GM12878 (cell line): ENCODE measurements around the gene PHOSPHO1. TPM values are rescaled to one million over a fixed set of nuclear protein-coding genes. Genes with fewer than 3 reads are reported as not detected.
A peak's percentile ranks its signal among the peaks of the same experiment; 100 is the strongest.

Experiments used
- ASH2L ChIP-seq: fragments of 300-600, 200-600 bp; sonication (generic); IDR thresholded peaks from 2 replicates; pipeline ENCODE4 v1.6.1; 2017; ENCODE audit warnings: low read depth, mild to moderate bottlenecking, borderline replicate concordance
- BHLHE40 ChIP-seq, 2 experiments: fragments of 450-650 bp in 1 of 2; IDR thresholded peaks; 2 replicates each; pipeline ENCODE4 v1.6.1; 2011 to 2017; ENCODE audit warnings: low read depth in 2 of 2, borderline replicate concordance in 1 of 2, improper control_type of control experiment in 1 of 2, low read length in 1 of 2, mild to moderate bottlenecking in 1 of 2
- CBX3 ChIP-seq: fragments of 200-600 bp; sonication (generic); IDR thresholded peaks from 2 replicates; pipeline ENCODE4 v1.6.1; 2016; ENCODE audit warnings: low read depth, borderline replicate concordance
- CHD1 ChIP-seq: IDR thresholded peaks from 2 replicates; pipeline ENCODE4 v1.6.1; 2012; ENCODE audit warnings: low read depth, low read length, improper control_type of control experiment
- CHD2 ChIP-seq: IDR thresholded peaks from 2 replicates; pipeline ENCODE4 v1.6.1; 2011; ENCODE audit warnings: low read depth, low read length, improper control_type of control experiment, borderline replicate concordance
- CHD4 ChIP-seq: fragments of 200-600 bp; sonication (generic); IDR thresholded peaks from 2 replicates; pipeline ENCODE4 v1.6.1; 2016; ENCODE audit warnings: mild to moderate bottlenecking
- EP300 ChIP-seq, 2 experiments: fragments of 150-350 bp in 1 of 2; IDR thresholded peaks; 2 replicates each; pipeline ENCODE4 v1.6.1; 2011 to 2012; ENCODE audit warnings: low read depth in 2 of 2, low read length in 2 of 2, borderline replicate concordance in 1 of 2, improper control_type of control experiment in 1 of 2, inconsistent platforms in 1 of 2; ENCODE audit not compliant: control insufficient read depth in 1 of 2
- FOXM1 ChIP-seq: IDR thresholded peaks from 2 replicates; pipeline ENCODE4 v1.6.1; 2012; ENCODE audit warnings: low read depth, mild to moderate bottlenecking, inconsistent platforms, low read length, moderate library complexity
- GATAD2B ChIP-seq: fragments of 450-650 bp; conservative IDR thresholded peaks from 2 replicates; pipeline ENCODE4 v1.6.1; 2017; ENCODE audit warnings: low read depth, mild to moderate bottlenecking, moderate library complexity
- IKZF2 ChIP-seq, 2 experiments: fragments of 450-650 bp; IDR thresholded peaks; 2 replicates each; pipeline ENCODE4 v1.6.1; 2017; ENCODE audit warnings: mild to moderate bottlenecking in 2 of 2, moderate library complexity in 2 of 2
- MTA2 ChIP-seq: fragments of 450-650 bp; IDR thresholded peaks from 2 replicates; pipeline ENCODE4 v1.6.1; 2016; ENCODE audit warnings: low read depth, mild to moderate bottlenecking, moderate library complexity
- MTA3 ChIP-seq: IDR thresholded peaks from 2 replicates; pipeline ENCODE4 v1.6.1; 2012; ENCODE audit warnings: low read length, inconsistent platforms, borderline replicate concordance
- NFYB ChIP-seq: IDR thresholded peaks from 2 replicates; pipeline ENCODE4 v1.6.1; 2011; ENCODE audit warnings: low read depth, mild to moderate bottlenecking, low read length, improper control_type of control experiment, moderate library complexity; ENCODE audit not compliant: insufficient read depth
- NR2C2 ChIP-seq: IDR thresholded peaks from 2 replicates; pipeline ENCODE4 v1.6.1; 2011; ENCODE audit warnings: borderline replicate concordance, low read depth; ENCODE audit not compliant: control insufficient read depth, insufficient read length
- PAX5 ChIP-seq: IDR thresholded peaks from 2 replicates; pipeline ENCODE4 v1.6.1; 2011; ENCODE audit warnings: low read depth, low read length, borderline replicate concordance
- RB1 ChIP-seq: fragments of 450-650 bp; formaldehyde crosslinking; IDR thresholded peaks from 2 replicates; pipeline ENCODE4 v1.6.1; 2017; ENCODE audit warnings: mild to moderate bottlenecking, borderline replicate concordance
- RCOR1 ChIP-seq: conservative IDR thresholded peaks from 2 replicates; pipeline ENCODE4 v1.6.1; 2012; ENCODE audit warnings: low read depth, low read length, improper control_type of control experiment
- SMAD1 ChIP-seq: fragments of 450-650 bp; IDR thresholded peaks from 2 replicates; pipeline ENCODE4 v1.6.1; 2018; ENCODE audit warnings: mild to moderate bottlenecking, low read depth; ENCODE audit not compliant: partially characterized antibody
- SMC3 ChIP-seq: IDR thresholded peaks from 2 replicates; pipeline ENCODE4 v1.6.1; 2011; ENCODE audit warnings: low read length, improper control_type of control experiment, borderline replicate concordance
- SPI1 ChIP-seq: IDR thresholded peaks from 2 replicates; pipeline ENCODE4 v1.6.1; 2011; ENCODE audit warnings: low read depth, mild to moderate bottlenecking, low read length, moderate library complexity, borderline replicate concordance; ENCODE audit not compliant: insufficient read depth
- SREBF2 ChIP-seq: IDR thresholded peaks from 2 replicates; pipeline ENCODE4 v1.6.1; 2012; ENCODE audit warnings: mild to moderate bottlenecking, low read length
- SRF ChIP-seq, 2 experiments: IDR thresholded peaks; 2 replicates each; pipeline ENCODE4 v1.6.1; 2011; ENCODE audit warnings: low read depth in 2 of 2, low read length in 2 of 2, mild to moderate bottlenecking in 1 of 2, moderate library complexity in 1 of 2
- YBX1 ChIP-seq: fragments of 450-650 bp; IDR thresholded peaks from 2 replicates; pipeline ENCODE4 v1.6.1; 2016; ENCODE audit warnings: antibody characterized with exemption
- ZBED1 ChIP-seq: IDR thresholded peaks from 2 replicates; pipeline ENCODE4 v1.6.1; 2016; ENCODE audit warnings: borderline replicate concordance
- ZNF207 ChIP-seq: fragments of 450-650 bp; IDR thresholded peaks from 2 replicates; pipeline ENCODE4 v1.6.1; 2014; ENCODE audit warnings: antibody characterized with exemption, mild to moderate bottlenecking, borderline replicate concordance
- ZNF384 ChIP-seq: IDR thresholded peaks from 2 replicates; pipeline ENCODE4 v1.6.1; 2012; ENCODE audit warnings: low read depth, mild to moderate bottlenecking, low read length, improper control_type of control experiment, borderline replicate concordance
- polyA plus RNA-seq, 11 experiments: library from polyadenylated mRNA; depleted of rRNA in 4 of 11; unstranded in 6 of 11; stranded (reverse) in 5 of 11; fragments of >200 nt; fragmentation: Nextera tagmentation in 4 of 11; fragmentation: Illumina TruSeq in 1 of 11; extraction: Ambion mirVana in 4 of 11; extraction: Trizol in 1 of 11; gene quantifications; 1 replicate in 1 of 11; 2 replicates in 10 of 11; pipeline versions ENCODE4 v1.2.1 to v1.2.3, GENCODE V29; 2011 to 2016; ENCODE audit warnings: inconsistent platforms in 2 of 11, missing spikeins in 2 of 11, low read depth in 1 of 11
- total RNA-seq, 4 experiments: library from RNA; depleted of rRNA in 3 of 4; stranded (reverse); fragments of >200 nt in 3 of 4; fragmentation: Illumina TruSeq in 1 of 4; extraction: Trizol in 1 of 4; gene quantifications; 2 replicates each; pipeline versions ENCODE4 v1.2.1 to v1.2.3, GENCODE V29; 2013 to 2021
- TF ChIP-seq, protein P1 (sequence below): IDR thresholded peaks from 2 replicates; pipeline ENCODE4 v1.6.1; 2011; ENCODE audit warnings: low read depth, low read length, improper control_type of control experiment, borderline replicate concordance
- TF ChIP-seq, protein P2 (sequence below): fragments of 450-650 bp; IDR thresholded peaks from 2 replicates; pipeline ENCODE4 v1.6.1; 2017; ENCODE audit warnings: low read depth, mild to moderate bottlenecking, moderate library complexity
- TF ChIP-seq, protein P3 (sequence below): IDR thresholded peaks from 2 replicates; pipeline ENCODE4 v1.6.1; 2011; ENCODE audit warnings: low read depth, mild to moderate bottlenecking, low read length, moderate library complexity, borderline replicate concordance; ENCODE audit errors: extremely low read depth

The PHOSPHO1 gene
- total and polyA plus RNA-seq, 10 of the 15 experiments (the other 5 are each of a cell fraction or from before 2014, with no cell fraction given) = 0.03 to 1.5 (median 0.16) TPM; not detected in 2

DNA sequence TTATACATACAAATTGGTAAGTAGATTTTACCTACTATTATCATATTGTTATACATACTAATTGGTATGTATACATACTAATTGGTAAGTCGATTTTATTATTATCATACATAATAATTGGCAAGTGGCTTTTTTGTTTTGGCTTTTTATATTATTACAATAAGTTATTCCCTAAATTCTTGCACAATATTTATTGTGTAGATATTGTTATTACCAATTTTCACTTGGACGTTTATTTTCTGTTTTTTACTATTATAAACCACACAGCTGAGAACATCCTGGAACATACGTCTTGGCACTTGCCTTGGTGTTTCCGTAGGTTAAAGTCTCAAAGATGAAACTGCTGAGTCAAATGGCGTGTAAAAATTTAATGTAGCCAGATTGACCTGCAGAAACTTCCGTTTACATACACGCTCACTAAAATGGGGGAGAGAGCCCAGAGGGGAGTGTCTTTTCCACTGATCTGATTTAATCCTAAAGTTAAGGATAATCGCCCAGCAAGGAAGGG, 39.1 kb downstream of the PHOSPHO1 start (continued):
- no peak for TF ChIP-seq SRF (IDR thresholded peaks at IDR 0.05; ENCODE audit: low read depth in 2 of 2, low read length in 2 of 2)
- no peak for TF ChIP-seq CHD4
- TF ChIP-seq SMC3 = no peak
- TF ChIP-seq ZBED1 = no peak; the same call in 1 of the 2 replicates
- no peak for TF ChIP-seq CHD1
- no peak for TF ChIP-seq SPI1
- no peak for TF ChIP-seq NFYB
- peak in 1 of 2 experiments; percentile 40; a peak in 1 of 4 replicates for TF ChIP-seq EP300 (IDR thresholded peaks at IDR 0.05; ENCODE audit: borderline replicate concordance in 1 of 2, control insufficient read depth in 1 of 2, low read depth in 2 of 2, low read length in 2 of 2)
- TF ChIP-seq ZNF207 = no peak
- no peak for TF ChIP-seq PAX5
- TF ChIP-seq YBX1 = no peak
- TF ChIP-seq RB1 = no peak
- no peak for TF ChIP-seq ZNF384
- peak; percentile 79; the same call in 1 of the 2 replicates for TF ChIP-seq FOXM1
- no peak for TF ChIP-seq GATAD2B
- no peak for TF ChIP-seq NR2C2
- no peak for TF ChIP-seq BHLHE40 (IDR thresholded peaks at IDR 0.05; ENCODE audit: borderline replicate concordance in 1 of 2, low read depth in 2 of 2, low read length in 1 of 2)
- no peak for TF ChIP-seq IKZF2 (IDR thresholded peaks at IDR 0.05)
- no peak for TF ChIP-seq CBX3
- no peak for TF ChIP-seq RCOR1
- no peak for TF ChIP-seq CHD2
- no peak for TF ChIP-seq SMAD1
- TF ChIP-seq, protein P1, sequence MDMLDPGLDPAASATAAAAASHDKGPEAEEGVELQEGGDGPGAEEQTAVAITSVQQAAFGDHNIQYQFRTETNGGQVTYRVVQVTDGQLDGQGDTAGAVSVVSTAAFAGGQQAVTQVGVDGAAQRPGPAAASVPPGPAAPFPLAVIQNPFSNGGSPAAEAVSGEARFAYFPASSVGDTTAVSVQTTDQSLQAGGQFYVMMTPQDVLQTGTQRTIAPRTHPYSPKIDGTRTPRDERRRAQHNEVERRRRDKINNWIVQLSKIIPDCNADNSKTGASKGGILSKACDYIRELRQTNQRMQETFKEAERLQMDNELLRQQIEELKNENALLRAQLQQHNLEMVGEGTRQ = no peak
- TF ChIP-seq, protein P2, sequence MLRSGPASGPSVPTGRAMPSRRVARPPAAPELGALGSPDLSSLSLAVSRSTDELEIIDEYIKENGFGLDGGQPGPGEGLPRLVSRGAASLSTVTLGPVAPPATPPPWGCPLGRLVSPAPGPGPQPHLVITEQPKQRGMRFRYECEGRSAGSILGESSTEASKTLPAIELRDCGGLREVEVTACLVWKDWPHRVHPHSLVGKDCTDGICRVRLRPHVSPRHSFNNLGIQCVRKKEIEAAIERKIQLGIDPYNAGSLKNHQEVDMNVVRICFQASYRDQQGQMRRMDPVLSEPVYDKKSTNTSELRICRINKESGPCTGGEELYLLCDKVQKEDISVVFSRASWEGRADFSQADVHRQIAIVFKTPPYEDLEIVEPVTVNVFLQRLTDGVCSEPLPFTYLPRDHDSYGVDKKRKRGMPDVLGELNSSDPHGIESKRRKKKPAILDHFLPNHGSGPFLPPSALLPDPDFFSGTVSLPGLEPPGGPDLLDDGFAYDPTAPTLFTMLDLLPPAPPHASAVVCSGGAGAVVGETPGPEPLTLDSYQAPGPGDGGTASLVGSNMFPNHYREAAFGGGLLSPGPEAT = peak; percentile 67; the same call in 1 of the 2 replicates
- TF ChIP-seq MTA3 = no peak
- no peak; the same call in 1 of the 2 replicates for TF ChIP-seq MTA2
- TF ChIP-seq SREBF2 = no peak
- no peak for TF ChIP-seq ASH2L
- TF ChIP-seq, protein P3, sequence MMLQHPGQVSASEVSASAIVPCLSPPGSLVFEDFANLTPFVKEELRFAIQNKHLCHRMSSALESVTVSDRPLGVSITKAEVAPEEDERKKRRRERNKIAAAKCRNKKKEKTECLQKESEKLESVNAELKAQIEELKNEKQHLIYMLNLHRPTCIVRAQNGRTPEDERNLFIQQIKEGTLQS = no peak
